GM21526 (cell line): ENCODE data around the gene MTA2.

Experiments
- ATAC-seq: cut with Tn5 transposase; IDR thresholded peaks from one replicate; pipeline ENCODE4 v1.9.1; 2021; ENCODE audit warnings: moderate library complexity; ENCODE audit not compliant: unreplicated experiment, low FRiP score

Gene MTA2

DNA sequence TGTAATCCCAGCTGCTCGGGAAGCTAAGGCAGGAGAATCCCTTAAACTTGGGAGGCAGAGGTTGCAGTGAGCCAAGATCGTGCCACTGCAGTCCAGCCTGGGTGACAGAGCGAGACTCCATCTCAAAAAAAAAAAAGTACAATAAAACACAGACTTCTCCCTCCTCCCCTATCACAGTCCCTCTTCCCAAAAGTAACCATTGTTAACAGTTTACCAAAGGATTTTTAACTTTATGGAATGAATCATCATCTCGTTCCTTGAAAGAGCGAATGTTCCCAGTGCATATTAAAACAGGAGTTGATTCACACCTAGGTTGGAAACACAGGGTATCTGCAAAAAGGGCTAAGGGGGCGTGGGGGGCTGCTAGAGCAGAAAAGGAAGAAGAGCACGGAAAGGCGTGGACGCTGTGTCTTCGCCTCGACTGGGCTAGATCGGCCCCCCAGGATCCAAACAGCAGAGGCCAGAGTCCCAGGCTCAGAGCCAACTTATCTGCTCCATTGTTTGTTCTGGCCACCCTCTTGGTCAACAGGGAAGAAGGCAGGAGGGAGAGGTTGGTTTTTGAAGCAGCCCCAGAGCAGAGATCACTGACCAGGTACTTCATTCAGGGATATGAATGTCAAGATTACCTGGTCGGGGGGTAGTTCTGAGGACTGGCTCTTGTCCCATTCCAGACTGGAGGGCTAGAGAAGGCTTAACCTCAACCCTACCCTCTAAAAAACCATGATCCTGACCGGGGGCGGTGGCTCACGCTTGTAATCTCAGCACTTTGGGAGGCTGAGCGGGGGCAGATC is 52.9 kb downstream of the MTA2 start:
- ATAC-seq = no peak

DNA sequence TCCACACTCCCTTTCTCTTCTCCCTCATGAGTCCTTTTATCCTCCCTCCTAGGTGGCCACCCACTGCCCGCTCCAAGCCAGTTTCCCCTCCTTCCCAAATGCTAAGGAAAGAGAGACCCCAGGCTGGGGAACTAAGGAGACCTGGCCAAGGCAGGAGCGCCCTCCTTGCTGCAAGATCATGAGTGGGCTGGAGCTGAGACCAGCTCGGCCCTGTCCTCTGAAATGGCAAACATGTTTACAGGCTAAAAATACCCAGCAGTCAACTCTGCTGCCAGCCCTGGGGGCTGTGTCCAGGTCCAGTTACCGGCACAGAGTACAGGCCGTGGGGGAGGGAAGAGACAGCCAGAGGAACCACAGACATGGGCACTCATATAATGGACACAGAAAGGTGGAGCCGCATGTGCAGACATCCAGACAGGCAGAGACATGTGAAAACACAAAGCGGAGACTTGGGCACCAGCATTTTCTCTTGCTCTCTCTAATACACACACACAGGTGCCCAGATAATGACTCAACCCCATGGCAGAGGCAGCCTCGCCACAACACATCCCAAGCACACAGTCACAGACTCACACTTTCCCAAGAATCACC is 53.9 kb downstream of the MTA2 start:
- no peak for ATAC-seq

DNA sequence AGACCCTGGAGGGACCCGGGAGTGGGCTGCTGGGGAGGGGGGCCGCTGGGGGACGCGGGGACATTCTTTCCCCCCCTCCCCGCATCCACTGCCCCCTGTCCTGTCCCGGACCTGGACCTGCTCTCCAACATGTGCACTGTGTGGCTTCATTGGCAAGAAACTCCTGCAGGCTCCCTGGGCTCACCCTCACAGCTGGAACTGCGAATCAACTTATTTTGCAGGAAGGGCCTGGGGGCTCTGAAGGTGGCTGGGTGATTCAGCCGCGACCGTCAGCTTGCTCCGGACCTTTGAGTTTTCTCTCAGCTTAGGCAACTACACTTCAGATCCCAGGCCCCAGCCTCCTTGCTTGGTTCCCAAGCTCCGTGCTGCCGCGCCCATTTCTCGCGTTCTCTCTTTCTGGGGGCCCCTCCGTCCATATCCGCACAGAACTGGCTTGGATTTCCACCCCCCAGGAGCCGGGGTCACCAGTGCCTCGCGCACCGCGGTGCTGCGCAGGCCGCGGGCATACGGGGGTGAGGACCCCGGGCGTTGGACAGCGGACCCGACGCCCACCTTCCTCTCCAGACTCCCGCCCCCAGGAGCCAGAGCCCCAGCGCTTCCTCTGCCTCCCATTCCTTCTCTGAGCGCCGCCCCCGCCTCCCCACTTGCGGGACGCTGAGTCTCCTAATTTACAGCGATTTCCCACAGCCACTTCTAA is 54.6 kb downstream of the MTA2 start:
- no peak for ATAC-seq

DNA sequence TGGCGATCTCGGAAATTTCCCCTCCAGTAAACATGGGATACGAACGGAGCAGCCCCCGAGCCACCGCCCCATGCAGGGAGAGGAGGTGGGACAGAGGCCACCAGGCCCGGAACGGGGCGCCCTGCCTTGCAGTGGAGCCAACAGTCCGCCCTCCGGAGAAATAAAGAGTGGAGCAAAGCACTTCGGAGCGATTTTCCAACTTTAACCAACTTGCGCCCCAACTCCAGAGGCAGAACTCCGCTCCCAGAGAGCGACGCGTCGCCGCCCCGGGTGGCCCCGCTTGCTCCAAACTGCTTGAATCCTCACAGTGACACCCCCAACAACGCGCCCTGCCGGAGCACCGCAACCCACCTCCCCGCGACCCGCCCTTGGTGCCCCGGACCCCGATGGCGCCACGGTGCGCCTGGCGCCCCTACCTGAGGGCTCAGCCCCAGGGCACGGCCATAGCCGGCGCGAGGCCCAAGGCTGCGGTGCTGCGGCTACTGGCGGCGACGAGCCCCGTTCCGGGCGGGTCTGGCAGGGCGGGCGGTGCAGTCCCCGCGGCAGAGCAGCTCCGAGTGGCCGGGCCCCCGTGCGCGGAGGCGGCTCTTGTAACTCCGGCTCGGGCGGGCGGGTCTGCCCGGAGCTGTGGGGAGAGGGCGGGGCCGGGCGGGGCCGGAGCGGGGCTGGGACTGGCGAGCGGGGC is 55.3 kb downstream of the MTA2 start, which contains the start of gene AHNAK:
Gene AHNAK, minus strand, starts transcription at position 563 of the 685 bp plus-strand sequence. CDS start 10,708 bp downstream, outside the sequence.
- no peak for ATAC-seq

DNA sequence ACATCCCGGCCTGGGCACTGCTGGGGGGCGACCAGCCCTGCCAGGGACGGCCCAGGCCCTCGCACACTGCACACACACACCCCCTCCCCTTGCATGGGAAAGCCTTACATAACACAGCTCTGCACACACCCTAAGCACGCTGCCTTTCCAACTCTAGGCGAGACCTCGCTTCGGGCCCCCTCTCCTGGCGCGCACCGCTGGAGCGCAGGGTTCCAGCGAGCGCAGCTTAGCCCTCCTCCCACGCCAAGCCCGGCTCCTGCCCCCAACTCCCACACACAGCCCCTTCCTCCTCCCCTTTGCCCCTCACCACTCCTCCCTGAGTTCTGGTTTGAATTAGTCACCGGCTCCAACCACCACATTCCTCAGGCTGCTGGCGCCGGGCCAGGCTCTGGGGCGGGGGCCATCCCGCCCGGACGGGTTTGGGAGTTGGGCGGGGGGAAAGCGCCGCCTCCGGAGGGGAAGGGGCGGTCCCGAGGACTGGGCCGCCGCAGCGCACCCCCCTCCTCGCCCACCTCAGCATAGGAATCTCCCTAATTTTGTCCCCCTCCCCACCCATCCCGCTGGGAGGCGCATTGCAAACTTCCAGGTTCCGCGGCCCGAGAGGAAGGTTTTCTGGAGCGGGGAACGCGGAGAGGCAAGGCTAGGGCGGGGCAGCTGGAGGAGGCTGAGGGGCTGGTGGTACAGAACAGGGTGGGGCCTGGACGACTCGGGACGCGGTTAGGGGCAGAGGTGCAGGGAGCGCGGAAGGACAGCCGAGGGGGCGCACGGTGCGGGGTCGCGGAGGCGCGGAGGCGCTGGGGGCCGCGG is 56.0 kb downstream of the MTA2 start:
- ATAC-seq = no peak

DNA sequence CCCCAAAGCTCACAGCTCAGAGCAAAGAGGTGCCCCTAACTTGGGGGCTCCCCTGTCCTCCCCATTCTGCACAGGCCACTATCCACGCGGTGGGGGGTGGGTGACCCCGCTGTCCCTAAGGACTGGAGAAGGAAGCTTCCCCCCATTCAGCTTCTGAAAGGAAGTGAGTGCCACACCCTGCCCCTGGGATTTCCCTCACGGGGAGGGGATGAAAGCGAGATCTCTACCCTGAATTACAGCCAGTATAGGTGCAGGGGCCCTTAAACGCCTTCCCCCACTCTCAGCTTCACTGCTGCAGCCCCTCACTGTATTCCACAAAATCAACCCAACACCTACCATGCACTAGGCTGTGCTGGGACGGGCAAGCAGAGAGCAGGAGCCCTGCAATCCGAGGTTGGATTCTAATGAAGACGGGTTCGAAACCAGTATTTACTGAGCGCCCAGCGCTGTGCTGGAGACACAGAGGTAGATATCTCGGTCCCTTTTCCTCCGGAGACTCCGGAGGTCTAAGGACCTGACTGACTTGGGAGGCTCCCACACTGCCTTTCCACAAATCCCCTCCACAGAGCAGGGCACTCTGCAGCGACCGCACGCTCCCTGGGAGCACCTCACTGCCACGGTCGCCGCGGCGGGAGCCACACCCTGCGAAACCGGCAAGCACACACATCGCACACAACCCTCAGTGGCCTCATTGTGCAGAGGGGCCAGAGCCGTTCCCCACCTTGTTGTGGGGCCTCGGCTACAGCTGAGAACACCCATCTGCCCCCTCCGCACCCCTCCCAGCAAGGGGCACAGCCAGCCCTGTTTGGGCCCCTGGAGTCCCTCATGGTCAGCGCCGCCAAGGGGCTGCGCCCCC is 56.9 kb downstream of the MTA2 start:
- ATAC-seq = no peak

DNA sequence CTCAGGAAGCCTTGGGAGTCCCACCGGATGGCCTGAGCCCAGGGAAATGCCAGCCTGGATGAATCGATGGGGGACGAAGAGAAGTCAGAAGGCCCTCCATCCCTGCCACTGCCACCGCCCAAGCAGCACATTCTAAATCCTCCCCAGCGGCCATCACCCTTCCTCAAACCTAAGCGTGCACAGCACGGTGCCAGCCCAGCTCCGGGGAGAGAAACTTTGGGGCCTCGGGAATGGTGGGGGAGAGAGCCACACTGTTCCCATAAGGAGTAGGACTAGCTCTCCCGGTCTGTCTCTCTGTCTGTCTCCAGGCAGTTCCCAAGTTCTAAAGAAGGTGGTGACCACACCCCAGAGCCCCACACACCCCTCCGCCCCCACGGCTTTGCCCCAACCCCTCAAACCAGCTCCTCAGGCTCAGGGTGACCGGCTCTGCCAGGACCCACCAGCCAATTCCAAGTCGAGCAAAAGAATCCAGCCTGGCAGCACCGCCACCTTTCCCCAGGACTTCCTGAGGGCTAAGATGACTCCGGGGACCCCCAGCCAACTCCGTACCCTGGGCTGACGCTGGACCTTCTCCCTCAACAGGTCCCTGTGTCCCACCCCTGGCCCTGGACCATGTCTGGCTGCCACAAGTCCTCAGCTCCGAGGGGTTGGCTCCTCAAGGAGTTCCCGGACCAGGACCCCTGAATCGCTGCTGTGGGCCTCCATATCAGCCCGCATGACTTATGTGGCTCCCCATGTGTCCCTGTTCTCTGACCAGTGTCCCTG is 57.8 kb downstream of the MTA2 start:
- ATAC-seq = no peak
